ENCODE data around the gene EFEMP2. TPM values are rescaled to one million over a fixed set of nuclear protein-coding genes. Genes with fewer than 3 reads are reported as not detected.

EFEMP2 gene
- total and polyA plus RNA-seq, 4 donors, result 34.2 to 67.0 (median 53.8) TPM

GRCh38 chr11:65869643-65870306, 2.8 kb downstream of the EFEMP2 start:
- peaks cover 0 to 27% (median 9%) of the 10 kb centered on the region in 5 donors for H3K4me1 ChIP-seq (ENCODE audit: control insufficient read depth in 5 of 5, insufficient read depth in 5 of 5, low read length in 5 of 5)
- ATAC-seq (ENCODE audit: insufficient read depth, low FRiP score), result no peak
- H3K27me3 ChIP-seq (ENCODE audit: control insufficient read depth in 3 of 3, insufficient read depth in 3 of 3, low read length in 2 of 3), result no peaks in the 10 kb centered on the region
- H3K36me3 ChIP-seq (ENCODE audit: control insufficient read depth in 4 of 4, insufficient read depth in 4 of 4, low read length in 4 of 4), result peaks cover 11 to 41% (median 23%) of the 10 kb centered on the region in 4 donors
- H3K9me3 ChIP-seq (ENCODE audit: control insufficient read depth in 4 of 4, insufficient read depth in 3 of 4, low read length in 3 of 4), result no peaks in the 10 kb centered on the region
- no peak overlapping the region for H3K4me3 ChIP-seq
- peak overlapping the region in 1 of 2 donors; percentile 20 for H3K27ac ChIP-seq (ENCODE audit: low read depth in 1 of 2, low read length in 1 of 2)
- DNase-seq, result no peak
- 87 to 89% methylated on average over 24 of the region's 24 CpGs for WGBS, 2 donors
- no peak for TF ChIP-seq CTCF (IDR thresholded peaks at IDR 0.05; ENCODE audit: control extremely low read depth, extremely low read depth)
- no peak overlapping the region for H3K9ac ChIP-seq (ENCODE audit: insufficient read depth in 1 of 2, low read length in 2 of 2)

- WGBS, 2 donors, result 94 to 97% methylated on average over 3 of the region's 3 CpGs
- ATAC-seq (ENCODE audit: insufficient read depth, low FRiP score), result no peak
- Histone ChIP-seq H3K36me3 (ENCODE audit: control insufficient read depth in 4 of 4, insufficient read depth in 4 of 4, low read length in 4 of 4) (peaks cover 13 to 50% (median 30%) of the 10 kb centered on the region in 4 donors), H3K27ac (ENCODE audit: low read depth in 1 of 2, low read length in 1 of 2) (no peak overlapping the region), H3K9me3 (ENCODE audit: control insufficient read depth in 4 of 4, insufficient read depth in 3 of 4, low read length in 3 of 4) (no peaks in the 10 kb centered on the region), H3K4me1 (ENCODE audit: control insufficient read depth in 5 of 5, insufficient read depth in 5 of 5, low read length in 5 of 5) (peaks cover 0 to 27% (median 9%) of the 10 kb centered on the region in 5 donors), H3K9ac (ENCODE audit: insufficient read depth in 1 of 2, low read length in 2 of 2) (no peak overlapping the region), H3K27me3 (ENCODE audit: control insufficient read depth in 3 of 3, insufficient read depth in 3 of 3, low read length in 2 of 3) (no peaks in the 10 kb centered on the region), H3K4me3 (no peak overlapping the region)
- DNase-seq, result no peak
- no peak for TF ChIP-seq CTCF (IDR thresholded peaks at IDR 0.05; ENCODE audit: control extremely low read depth, extremely low read depth)
Measured at GRCh38 chr11:65868907-65869306, 3.7 kb downstream of the EFEMP2 start.

GRCh38 chr11:65868076-65868667, 4.4 kb downstream of the EFEMP2 start:
- Histone ChIP-seq H3K4me3 (no peak overlapping the region), H3K4me1 (ENCODE audit: control insufficient read depth in 5 of 5, insufficient read depth in 5 of 5, low read length in 5 of 5) (peaks cover 0 to 24% (median 9%) of the 10 kb centered on the region in 5 donors), H3K27ac (ENCODE audit: low read depth in 1 of 2, low read length in 1 of 2) (no peak overlapping the region), H3K36me3 (ENCODE audit: control insufficient read depth in 4 of 4, insufficient read depth in 4 of 4, low read length in 4 of 4) (peaks cover 13 to 57% (median 34%) of the 10 kb centered on the region in 4 donors), H3K9me3 (ENCODE audit: control insufficient read depth in 4 of 4, insufficient read depth in 3 of 4, low read length in 3 of 4) (no peaks in the 10 kb centered on the region), H3K9ac (ENCODE audit: insufficient read depth in 1 of 2, low read length in 2 of 2) (no peak overlapping the region), H3K27me3 (ENCODE audit: control insufficient read depth in 3 of 3, insufficient read depth in 3 of 3, low read length in 2 of 3) (no peaks in the 10 kb centered on the region)
- ATAC-seq (ENCODE audit: insufficient read depth, low FRiP score), result no peak
- WGBS, 2 donors, result 90 to 92% methylated on average over 19 of the region's 19 CpGs
- TF ChIP-seq CTCF (IDR thresholded peaks at IDR 0.05; ENCODE audit: control extremely low read depth, extremely low read depth), result no peak
- DNase-seq, result no peak
